Ascending aorta (tissue), 2 donors: ENCODE results near the gene ECI1. TPM values are rescaled to one million over a fixed set of nuclear protein-coding genes. Genes with fewer than 3 reads are reported as not detected.
A peak's percentile ranks its signal among the peaks of the same experiment; 100 is the strongest.

Experiments
- DNase-seq, 2 donors: peaks; one replicate each; pipeline ENCODE4 v3.0.0-alpha.2; 2019; ENCODE audit warnings: low spot score in 2 of 2
- H3K27ac ChIP-seq, 2 donors: fragments of 200-600 bp; sonication (generic); one replicate each; pipeline ENCODE4 v1.5.1; 2016 to 2017; ENCODE audit warnings: mild to moderate bottlenecking in 1 of 2
- H3K27me3 ChIP-seq: fragments of 200-600 bp; sonication (generic); one replicate; pipeline ENCODE4 v1.5.1; 2017
- H3K36me3 ChIP-seq, 2 donors: fragments of 200-600 bp; sonication (generic); one replicate each; pipeline ENCODE4 v1.5.1; 2016
- H3K4me1 ChIP-seq, 2 donors: fragments of 200-600 bp; sonication (generic); one replicate each; pipeline ENCODE4 v1.5.1; 2016 to 2017; ENCODE audit warnings: mild to moderate bottlenecking in 1 of 2
- H3K4me3 ChIP-seq, 2 donors: fragments of 200-600 bp; sonication (generic); one replicate each; pipeline ENCODE4 v1.5.1; 2016 to 2017; ENCODE audit warnings: mild to moderate bottlenecking in 1 of 2
- H3K9me3 ChIP-seq, 2 donors: fragments of 200-600 bp; sonication (generic); one replicate each; pipeline ENCODE4 v1.5.1; 2016
- intact Hi-C: fragments of 100-400 bp; cut with DNase I; formaldehyde crosslinking; loops from one replicate; pipeline ENCODE4 v1.15.1; 2023
- total RNA-seq: library from RNA; depleted of rRNA; stranded (reverse); fragments of >200 nt; gene quantifications from one replicate; pipeline ENCODE4 v1.1.0, GENCODE V29; 2016
- TF ChIP-seq, protein P1 (sequence below), 3 experiments: fragments of 200-600 bp in 2 of 3; fragments of 450-650 bp in 1 of 3; sonication (generic) in 2 of 3; IDR thresholded peaks; one replicate each; pipeline ENCODE4 v1.5.1; 2016 to 2019; ENCODE audit warnings: antibody characterized with exemption in 3 of 3, mild to moderate bottlenecking in 1 of 3, moderate library complexity in 1 of 3

Gene ECI1
- total RNA-seq, 1 donor from 2014 or later = 10.9 TPM

DNA sequence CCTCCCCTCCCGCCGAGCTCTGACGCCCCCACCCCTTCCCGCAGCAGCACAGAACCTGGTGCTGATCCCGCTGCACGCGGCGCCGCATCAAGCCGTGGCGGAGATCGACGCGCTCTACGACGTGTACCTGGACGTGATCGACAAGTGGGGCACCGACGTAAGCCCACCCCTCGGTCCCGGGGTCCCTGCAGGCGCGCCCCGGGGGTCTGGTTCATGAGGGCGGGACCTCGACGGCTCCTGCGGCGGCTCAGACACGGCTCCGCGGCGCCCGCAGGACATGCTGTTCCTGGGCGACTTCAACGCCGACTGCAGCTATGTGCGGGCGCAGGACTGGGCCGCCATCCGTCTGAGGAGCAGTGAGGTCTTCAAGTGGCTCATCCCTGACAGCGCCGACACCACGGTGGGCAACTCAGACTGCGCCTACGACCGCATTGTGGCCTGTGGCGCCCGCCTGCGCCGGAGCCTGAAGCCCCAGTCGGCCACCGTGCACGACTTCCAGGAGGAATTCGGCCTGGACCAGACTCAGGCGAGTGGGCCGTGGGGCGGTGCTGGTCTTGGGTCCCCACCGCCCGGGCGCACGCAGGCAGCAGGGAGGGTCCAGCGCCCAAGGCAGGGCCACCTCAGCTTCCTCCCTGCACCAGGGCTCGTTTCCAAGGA lies 13.8 kb downstream of the ECI1 start:
- intact Hi-C loops = no loop called here
- DNase-seq = no peak
- Histone ChIP-seq H3K4me3 (no peak overlapping the region), H3K36me3 (peaks cover 37 to 39% of the 10 kb centered on the region in 2 donors), H3K27ac (no peak overlapping the region), H3K4me1 (peaks cover 8 to 10% of the 10 kb centered on the region in 2 donors), H3K9me3 (no peaks in the 10 kb centered on the region), H3K27me3 (peaks cover 6% of the 10 kb centered on the region)
- TF ChIP-seq, protein P1, sequence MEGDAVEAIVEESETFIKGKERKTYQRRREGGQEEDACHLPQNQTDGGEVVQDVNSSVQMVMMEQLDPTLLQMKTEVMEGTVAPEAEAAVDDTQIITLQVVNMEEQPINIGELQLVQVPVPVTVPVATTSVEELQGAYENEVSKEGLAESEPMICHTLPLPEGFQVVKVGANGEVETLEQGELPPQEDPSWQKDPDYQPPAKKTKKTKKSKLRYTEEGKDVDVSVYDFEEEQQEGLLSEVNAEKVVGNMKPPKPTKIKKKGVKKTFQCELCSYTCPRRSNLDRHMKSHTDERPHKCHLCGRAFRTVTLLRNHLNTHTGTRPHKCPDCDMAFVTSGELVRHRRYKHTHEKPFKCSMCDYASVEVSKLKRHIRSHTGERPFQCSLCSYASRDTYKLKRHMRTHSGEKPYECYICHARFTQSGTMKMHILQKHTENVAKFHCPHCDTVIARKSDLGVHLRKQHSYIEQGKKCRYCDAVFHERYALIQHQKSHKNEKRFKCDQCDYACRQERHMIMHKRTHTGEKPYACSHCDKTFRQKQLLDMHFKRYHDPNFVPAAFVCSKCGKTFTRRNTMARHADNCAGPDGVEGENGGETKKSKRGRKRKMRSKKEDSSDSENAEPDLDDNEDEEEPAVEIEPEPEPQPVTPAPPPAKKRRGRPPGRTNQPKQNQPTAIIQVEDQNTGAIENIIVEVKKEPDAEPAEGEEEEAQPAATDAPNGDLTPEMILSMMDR (IDR thresholded peaks at IDR 0.05) = no peak

DNA sequence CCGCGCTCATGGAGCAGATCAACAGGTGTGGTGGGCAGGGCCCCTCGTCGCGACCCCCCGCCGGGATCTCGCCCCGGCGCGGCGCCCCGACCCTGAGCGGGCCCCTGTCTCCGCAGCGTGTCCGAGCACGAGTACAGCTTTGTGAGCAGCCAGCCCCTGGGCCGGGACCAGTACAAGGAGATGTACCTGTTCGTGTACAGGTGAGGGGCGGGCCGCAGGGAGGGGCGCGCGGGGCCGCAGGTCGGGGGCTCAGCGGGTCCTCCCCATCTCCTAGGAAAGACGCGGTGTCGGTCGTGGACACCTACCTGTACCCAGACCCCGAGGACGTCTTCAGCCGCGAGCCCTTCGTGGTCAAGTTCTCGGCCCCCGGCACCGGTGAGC lies 14.3 kb downstream of the ECI1 start:
- no peaks in the 10 kb centered on the region for H3K9me3 ChIP-seq
- H3K4me3 ChIP-seq = peak overlapping the region in 1 of 2 donors; percentile 51
- intact Hi-C loops = no loop called here
- peaks cover 6% of the 10 kb centered on the region for H3K27me3 ChIP-seq
- DNase-seq = no peak
- H3K36me3 ChIP-seq = peaks cover 38 to 43% of the 10 kb centered on the region in 2 donors
- TF ChIP-seq, protein P1 (IDR thresholded peaks at IDR 0.05) = no peak
- H3K4me1 ChIP-seq = peaks cover 8 to 10% of the 10 kb centered on the region in 2 donors
- H3K27ac ChIP-seq = no peak overlapping the region

DNA sequence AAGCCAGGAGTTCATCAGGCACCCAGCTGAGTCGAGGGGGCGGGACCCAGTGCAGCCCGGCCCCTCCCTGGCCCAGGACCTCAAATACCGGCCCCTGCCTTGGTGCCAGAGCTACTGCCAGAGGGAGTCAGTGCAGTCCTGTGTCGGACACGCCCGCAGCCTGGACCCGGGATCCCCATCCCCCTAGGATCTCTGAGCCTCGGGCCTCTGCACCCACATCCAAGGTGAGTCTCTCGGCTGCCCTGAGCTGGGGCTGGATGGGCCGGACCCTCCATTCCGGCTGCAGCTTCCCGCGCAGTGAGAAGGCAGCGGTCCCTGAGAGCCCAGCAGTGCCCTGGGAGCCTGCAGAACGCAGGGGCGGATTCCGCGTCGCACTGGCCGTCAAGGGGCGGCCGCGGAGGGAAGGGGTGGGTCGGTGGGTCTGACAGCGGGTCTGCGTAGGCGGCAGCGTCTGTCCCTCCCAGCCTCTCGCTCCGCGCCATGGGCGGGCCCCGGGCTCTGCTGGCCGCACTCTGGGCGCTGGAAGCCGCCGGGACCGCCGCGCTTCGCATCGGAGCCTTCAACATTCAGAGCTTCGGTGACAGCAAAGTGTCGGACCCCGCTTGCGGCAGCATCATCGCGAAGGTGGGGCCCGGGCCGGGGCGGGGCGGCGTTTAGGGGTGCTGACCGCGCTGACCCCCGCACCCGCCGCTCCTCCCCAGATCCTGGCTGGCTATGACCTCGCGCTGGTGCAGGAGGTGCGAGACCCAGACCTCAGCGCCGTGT lies 14.9 kb downstream of the ECI1 start, which contains the start of gene DNASE1L2:
Gene DNASE1L2, plus strand, starts transcription at position 108 of the 765 bp plus-strand sequence. Its CDS starts 373 bp downstream, at position 481.
- TF ChIP-seq, protein P1 (IDR thresholded peaks at IDR 0.05) = no peak
- H3K27me3 ChIP-seq = peaks cover 6% of the 10 kb centered on the region
- no peaks in the 10 kb centered on the region for H3K9me3 ChIP-seq
- peaks cover 8 to 10% of the 10 kb centered on the region in 2 donors for H3K4me1 ChIP-seq
- H3K4me3 ChIP-seq = peak within 1 kb of the TSS in 1 of 2 donors; percentile 51
- no peak for DNase-seq
- H3K27ac ChIP-seq = no peak within 1 kb of the TSS
- intact Hi-C loops = no loop called here
- peaks cover 44 to 48% of the 10 kb centered on the region in 2 donors for H3K36me3 ChIP-seq

DNA sequence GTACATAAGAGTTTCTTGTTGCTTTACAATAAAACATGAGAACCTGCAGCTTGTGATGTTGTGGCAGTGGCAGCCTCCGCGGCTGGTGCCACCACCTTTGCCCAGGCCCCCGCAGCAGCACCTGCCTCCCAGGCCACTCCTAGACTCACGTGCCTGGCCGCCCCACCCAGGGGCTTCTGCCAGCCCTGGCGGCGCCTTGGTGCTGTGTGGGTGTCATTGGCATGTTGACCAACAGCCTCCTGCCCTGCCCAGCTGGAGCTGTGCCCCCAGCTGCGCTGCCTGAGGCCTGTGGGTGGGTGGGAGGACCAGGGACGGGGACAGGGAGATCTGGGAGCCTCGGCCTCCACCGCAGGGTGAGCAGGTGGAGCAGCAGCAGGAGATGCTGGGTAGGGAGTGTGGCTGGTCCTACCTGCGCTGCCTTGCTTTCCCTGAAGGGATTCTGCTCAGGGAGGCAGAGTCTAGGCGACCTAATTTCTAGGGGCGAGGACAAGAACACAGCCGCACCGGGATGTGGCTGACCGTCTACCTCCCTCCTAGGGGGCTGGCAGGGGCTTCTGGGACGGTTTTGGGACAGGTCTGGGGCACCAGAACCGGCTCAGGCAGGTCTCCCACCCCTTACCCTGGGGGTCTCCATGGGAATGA lies 15.6 kb downstream of the ECI1 start:
- Histone ChIP-seq H3K4me1 (peaks cover 8 to 10% of the 10 kb centered on the region in 2 donors), H3K27ac (no peak overlapping the region), H3K4me3 (no peak overlapping the region), H3K36me3 (peaks cover 51 to 53% of the 10 kb centered on the region in 2 donors), H3K9me3 (no peaks in the 10 kb centered on the region), H3K27me3 (peaks cover 6% of the 10 kb centered on the region)
- TF ChIP-seq, protein P1 (IDR thresholded peaks at IDR 0.05) = no peak
- intact Hi-C loops = no loop called here
- DNase-seq = no peak

DNA sequence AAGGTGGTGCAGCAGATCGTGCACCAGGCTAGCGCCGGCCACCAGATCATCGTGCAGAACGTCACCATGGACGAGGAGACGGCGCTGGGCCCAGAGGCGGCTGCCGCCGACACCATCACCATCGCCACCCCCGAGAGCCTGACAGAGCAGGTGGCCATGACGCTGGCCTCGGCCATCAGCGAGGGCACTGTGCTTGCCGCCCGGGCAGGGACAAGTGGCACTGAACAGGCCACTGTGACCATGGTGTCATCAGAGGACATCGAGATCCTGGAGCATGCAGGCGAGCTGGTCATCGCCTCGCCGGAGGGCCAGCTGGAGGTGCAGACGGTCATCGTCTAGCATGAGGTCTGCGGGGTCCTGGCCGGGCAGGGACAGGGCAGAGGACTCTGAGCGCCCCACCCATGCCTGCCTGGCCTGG lies 16.1 kb downstream of the ECI1 start:
- TF ChIP-seq, protein P1 (IDR thresholded peaks at IDR 0.05) = no peak
- H3K9me3 ChIP-seq = no peaks in the 10 kb centered on the region
- no peak overlapping the region for H3K4me3 ChIP-seq
- DNase-seq = no peak
- intact Hi-C loops = no loop called here
- H3K36me3 ChIP-seq = peaks cover 57% of the 10 kb centered on the region in 2 donors
- H3K27me3 ChIP-seq = peaks cover 6% of the 10 kb centered on the region
- H3K27ac ChIP-seq = no peak overlapping the region
- peaks cover 8 to 10% of the 10 kb centered on the region in 2 donors for H3K4me1 ChIP-seq
